HepG2 (cell line): ENCODE results near the gene ADSS1. TPM values are rescaled to one million over a fixed set of nuclear protein-coding genes. Genes with fewer than 3 reads are reported as not detected.

ENCODE experiments used
- BRF2 ChIP-seq: sonication (generic); formaldehyde crosslinking; IDR thresholded peaks from 2 replicates; pipeline ENCODE4 v1.8.1; 2022; ENCODE audit warnings: mild to moderate bottlenecking, missing genetic modification reagents
- CBX1 ChIP-seq: IDR thresholded peaks from one replicate; pipeline ENCODE4 v1.6.1; 2016; ENCODE audit warnings: antibody characterized with exemption, low read depth
- HDAC2 ChIP-seq: sonication (generic); formaldehyde crosslinking; IDR thresholded peaks from 2 replicates; pipeline ENCODE4 v1.4.0; 2020; ENCODE audit warnings: missing genetic modification reagents
- HNRNPK ChIP-seq: fragments of 200-400 bp; formaldehyde crosslinking; IDR thresholded peaks from 2 replicates; pipeline ENCODE4 v1.6.1; 2018; ENCODE audit warnings: low read length, low read depth, moderate library complexity, mild to moderate bottlenecking; ENCODE audit not compliant: poor library complexity, severe bottlenecking
- JUNB ChIP-seq: sonication (generic); formaldehyde crosslinking; IDR thresholded peaks from 2 replicates; pipeline ENCODE4 v1.8.0; 2022; ENCODE audit warnings: missing genetic modification reagents, mild to moderate bottlenecking, borderline replicate concordance
- JUND ChIP-seq: sonication (generic); formaldehyde crosslinking; IDR thresholded peaks from 2 replicates; pipeline ENCODE4 v1.8.0; 2022; ENCODE audit warnings: mild to moderate bottlenecking, missing genetic modification reagents
- PAWR ChIP-seq: sonication (generic); formaldehyde crosslinking; IDR thresholded peaks from 2 replicates; pipeline ENCODE4 v1.4.0; 2020; ENCODE audit warnings: missing genetic modification reagents, mild to moderate bottlenecking, borderline replicate concordance
- PHF5A ChIP-seq: IDR thresholded peaks from one replicate; pipeline ENCODE4 v1.6.1; 2018; ENCODE audit warnings: low read depth, missing genetic modification reagents; ENCODE audit not compliant: unreplicated experiment
- SIN3B ChIP-seq: fragments of 150-350 bp; IDR thresholded peaks from 2 replicates; pipeline ENCODE4 v1.6.1; 2014; ENCODE audit warnings: low read length
- SNRNP70 ChIP-seq: fragments of 200-400 bp; formaldehyde crosslinking; IDR thresholded peaks from 2 replicates; pipeline ENCODE4 v1.6.1; 2017; ENCODE audit warnings: mild to moderate bottlenecking, low read depth, low read length, moderate library complexity
- YEATS4 ChIP-seq: sonication (generic); formaldehyde crosslinking; IDR thresholded peaks from 2 replicates; pipeline ENCODE4 v1.4.0; 2020; ENCODE audit warnings: missing genetic modification reagents, borderline replicate concordance
- ZBTB7A ChIP-seq: sonication (generic); formaldehyde crosslinking; IDR thresholded peaks from 2 replicates; pipeline ENCODE4 v1.8.0; 2022; ENCODE audit warnings: mild to moderate bottlenecking, missing genetic modification reagents
- ZNF101 ChIP-seq: sonication (generic); formaldehyde crosslinking; IDR thresholded peaks from 2 replicates; pipeline ENCODE4 v1.4.0; 2020; ENCODE audit warnings: mild to moderate bottlenecking, low read depth, missing genetic modification reagents, borderline replicate concordance
- ZNF18 ChIP-seq: sonication (generic); formaldehyde crosslinking; IDR thresholded peaks from 2 replicates; pipeline ENCODE4 v1.8.0; 2022; ENCODE audit warnings: mild to moderate bottlenecking, missing genetic modification reagents; ENCODE audit not compliant: insufficient replicate concordance
- ZNF260 ChIP-seq: sonication (generic); formaldehyde crosslinking; IDR thresholded peaks from 2 replicates; pipeline ENCODE4 v1.4.0; 2020; ENCODE audit warnings: missing genetic modification reagents, low read depth, mild to moderate bottlenecking, borderline replicate concordance
- ZNF318 ChIP-seq: sonication (generic); formaldehyde crosslinking; IDR thresholded peaks from 2 replicates; pipeline ENCODE4 v1.4.0; 2020; ENCODE audit warnings: mild to moderate bottlenecking, missing genetic modification reagents
- ZNF367 ChIP-seq: sonication (generic); formaldehyde crosslinking; IDR thresholded peaks from 2 replicates; pipeline ENCODE4 v1.4.0; 2020; ENCODE audit warnings: missing genetic modification reagents, borderline replicate concordance
- ZNF558 ChIP-seq: sonication (generic); formaldehyde crosslinking; IDR thresholded peaks from 2 replicates; pipeline ENCODE4 v1.9.0; 2022; ENCODE audit warnings: mild to moderate bottlenecking, missing genetic modification reagents, borderline replicate concordance
- ZNF792 ChIP-seq: IDR thresholded peaks from 2 replicates; pipeline ENCODE4 v1.6.1; 2016
- polyA plus RNA-seq, 8 experiments: library from polyadenylated mRNA; depleted of rRNA in 3 of 8; stranded (reverse) in 7 of 8; unstranded in 1 of 8; fragments of >200 nt; fragmentation: Illumina TruSeq in 4 of 8; extraction: Trizol in 4 of 8; gene quantifications; 2 replicates each; pipeline versions ENCODE4 v1.2.1 to v1.2.3, GENCODE V29; 2011 to 2016; ENCODE audit warnings: low read depth in 4 of 8, missing spikeins in 1 of 8, mixed read lengths in 1 of 8; ENCODE audit not compliant: insufficient read depth in 1 of 8
- total RNA-seq, 5 experiments: library from RNA; depleted of rRNA; stranded (reverse); fragments of >200 nt; fragmentation: Illumina TruSeq; extraction: Trizol; gene quantifications; 2 replicates each; pipeline ENCODE4 v1.2.3, GENCODE V29; 2016; ENCODE audit warnings: low read depth in 1 of 5

Gene ADSS1
- total and polyA plus RNA-seq, 2 of the 13 experiments (the other 11 are each of a cell fraction or from before 2014, with no cell fraction given), result 1.0 to 36.7 TPM

GRCh38 chr14:104723651-104724406 is at the start of gene ADSS1 (continued):
- TF ChIP-seq ZNF367 (CRISPR knock-in tag) (no peak), ZBTB7A (CRISPR knock-in tag) (peak; percentile 70), SNRNP70 (no peak), ZNF101 (no peak), PHF5A (CRISPR knock-in tag) (no peak), ZNF260 (no peak), JUNB (CRISPR knock-in tag) (no peak), ZNF18 (CRISPR knock-in tag) (no peak), ZNF558 (CRISPR knock-in tag) (0 out of 2 replicates have a peak, but pooled peaks have one; percentile 24), PAWR (CRISPR knock-in tag) (no peak), HNRNPK (peak; percentile 61), HDAC2 (CRISPR knock-in tag) (no peak), CBX1 (no peak), JUND (CRISPR knock-in tag) (no peak), ZNF318 (CRISPR knock-in tag) (no peak), BRF2 (no peak), SIN3B (no peak), ZNF792 (peak; percentile 35; the same call in 1 of the 2 replicates), YEATS4 (CRISPR knock-in tag) (no peak; the same call in 1 of the 2 replicates)
